Uterus (tissue), 2 donors: ENCODE measurements around the gene ZDHHC14.

Experiments
- POLR2A ChIP-seq, 2 donors: fragments of 450-650 bp; IDR thresholded peaks; one replicate each; pipeline ENCODE4 v1.6.1; 2016; ENCODE audit warnings: antibody characterized with exemption in 2 of 2, mild to moderate bottlenecking in 1 of 2, moderate library complexity in 1 of 2
- TF ChIP-seq, protein P1 (sequence below), 4 experiments: fragments of 200-600 bp in 2 of 4; fragments of 450-650 bp in 2 of 4; sonication (generic) in 2 of 4; IDR thresholded peaks; one replicate each; pipeline ENCODE4 v1.5.1; 2016 to 2019; ENCODE audit warnings: antibody characterized with exemption in 4 of 4, mild to moderate bottlenecking in 2 of 4, moderate library complexity in 1 of 4

DNA sequence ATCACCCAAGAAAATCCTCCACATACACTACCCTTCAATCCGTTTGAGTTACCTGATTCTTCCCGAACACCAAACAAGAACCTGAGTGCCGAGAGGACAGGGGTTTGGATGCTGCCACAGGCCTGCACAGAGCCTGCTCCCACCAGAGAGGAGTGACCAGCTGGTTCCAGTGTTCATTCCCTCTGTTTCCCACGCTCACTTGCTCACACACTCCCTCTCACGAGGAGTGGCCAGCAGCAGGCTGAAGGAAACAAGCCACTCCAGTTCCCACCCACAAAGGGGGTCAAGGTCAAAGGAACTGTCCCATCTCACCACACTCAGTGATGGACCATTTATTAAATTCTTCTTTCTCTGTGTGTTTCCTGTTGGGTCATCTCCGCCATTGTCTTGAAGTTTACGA, 344.8 kb downstream of the ZDHHC14 start:
- TF ChIP-seq, protein P1, sequence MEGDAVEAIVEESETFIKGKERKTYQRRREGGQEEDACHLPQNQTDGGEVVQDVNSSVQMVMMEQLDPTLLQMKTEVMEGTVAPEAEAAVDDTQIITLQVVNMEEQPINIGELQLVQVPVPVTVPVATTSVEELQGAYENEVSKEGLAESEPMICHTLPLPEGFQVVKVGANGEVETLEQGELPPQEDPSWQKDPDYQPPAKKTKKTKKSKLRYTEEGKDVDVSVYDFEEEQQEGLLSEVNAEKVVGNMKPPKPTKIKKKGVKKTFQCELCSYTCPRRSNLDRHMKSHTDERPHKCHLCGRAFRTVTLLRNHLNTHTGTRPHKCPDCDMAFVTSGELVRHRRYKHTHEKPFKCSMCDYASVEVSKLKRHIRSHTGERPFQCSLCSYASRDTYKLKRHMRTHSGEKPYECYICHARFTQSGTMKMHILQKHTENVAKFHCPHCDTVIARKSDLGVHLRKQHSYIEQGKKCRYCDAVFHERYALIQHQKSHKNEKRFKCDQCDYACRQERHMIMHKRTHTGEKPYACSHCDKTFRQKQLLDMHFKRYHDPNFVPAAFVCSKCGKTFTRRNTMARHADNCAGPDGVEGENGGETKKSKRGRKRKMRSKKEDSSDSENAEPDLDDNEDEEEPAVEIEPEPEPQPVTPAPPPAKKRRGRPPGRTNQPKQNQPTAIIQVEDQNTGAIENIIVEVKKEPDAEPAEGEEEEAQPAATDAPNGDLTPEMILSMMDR (IDR thresholded peaks at IDR 0.05): no peak
- no peak for TF ChIP-seq POLR2A (IDR thresholded peaks at IDR 0.05)
